ENCODE data around the gene STYK1.

STYK1 gene

GRCh38 chr12:10635306-10635705 lies 38.5 kb downstream of the STYK1 start:
- Histone ChIP-seq H3K9me2 (replicated peaks; ENCODE audit: low read depth, low read length) (no peaks in the 10 kb centered on the region), H3K36me3 (ENCODE audit: insufficient read depth, low read length) (peaks cover 6% of the 10 kb centered on the region; the same call in 1 of the 2 replicates), H3K9ac (ENCODE audit: low read depth, low read length, poor library complexity, severe bottlenecking) (no peak overlapping the region), H3K4me1 (ENCODE audit: insufficient read depth, low read length, poor library complexity, severe bottlenecking) (no peaks in the 10 kb centered on the region), H4K20me1 (ENCODE audit: insufficient read depth, low read length, poor library complexity, severe bottlenecking) (no peaks in the 10 kb centered on the region), H3F3A (ENCODE audit: low read depth) (no peaks in the 10 kb centered on the region), H3K4me3 (ENCODE audit: low read length, poor library complexity, severe bottlenecking) (no peak overlapping the region), H3K79me2 (ENCODE audit: insufficient read depth, low read length) (no peaks in the 10 kb centered on the region), H2AFZ (ENCODE audit: low read length) (no peak overlapping the region), H3K4me2 (ENCODE audit: low read depth, low read length, poor library complexity, severe bottlenecking) (no peak overlapping the region), H3K9me3 (ENCODE audit: insufficient read depth, low read depth, low read length) (no peaks in the 10 kb centered on the region), H3K27me3 (ENCODE audit: insufficient read depth, low read length, poor library complexity, severe bottlenecking) (no peaks in the 10 kb centered on the region)
- no peak for TF ChIP-seq CTCF (conservative IDR thresholded peaks at IDR 0.05; ENCODE audit: low read length)
- TF ChIP-seq EZH2phosphoT487 (IDR thresholded peaks at IDR 0.05; ENCODE audit: borderline replicate concordance) = no peak

- H3K4me2 ChIP-seq (ENCODE audit: low read depth, low read length, poor library complexity, severe bottlenecking) = no peak overlapping the region
- no peaks in the 10 kb centered on the region for H3K27me3 ChIP-seq (ENCODE audit: insufficient read depth, low read length, poor library complexity, severe bottlenecking)
Observed at GRCh38 chr12:10634427-10634826, 39.4 kb downstream of the STYK1 start.

GRCh38 chr12:10633541-10633940 lies 40.3 kb downstream of the STYK1 start:
- H3K4me1 ChIP-seq (ENCODE audit: insufficient read depth, low read length, poor library complexity, severe bottlenecking) = no peaks in the 10 kb centered on the region
- no peaks in the 10 kb centered on the region for H3F3A ChIP-seq (ENCODE audit: low read depth)
- H4K20me1 ChIP-seq (ENCODE audit: insufficient read depth, low read length, poor library complexity, severe bottlenecking) = no peaks in the 10 kb centered on the region
- H3K4me2 ChIP-seq (ENCODE audit: low read depth, low read length, poor library complexity, severe bottlenecking) = no peak overlapping the region
- H2AFZ ChIP-seq (ENCODE audit: low read length) = no peak overlapping the region
- no peak for TF ChIP-seq CTCF (conservative IDR thresholded peaks at IDR 0.05; ENCODE audit: low read length)
- TF ChIP-seq EZH2phosphoT487 (IDR thresholded peaks at IDR 0.05; ENCODE audit: borderline replicate concordance) = no peak
- H3K79me2 ChIP-seq (ENCODE audit: insufficient read depth, low read length) = no peaks in the 10 kb centered on the region
- H3K9ac ChIP-seq (ENCODE audit: low read depth, low read length, poor library complexity, severe bottlenecking) = no peak overlapping the region
- H3K9me2 ChIP-seq (replicated peaks; ENCODE audit: low read depth, low read length) = no peaks in the 10 kb centered on the region
- peaks cover 11% of the 10 kb centered on the region; the same call in 1 of the 2 replicates for H3K36me3 ChIP-seq (ENCODE audit: insufficient read depth, low read length)
- no peaks in the 10 kb centered on the region for H3K9me3 ChIP-seq (ENCODE audit: insufficient read depth, low read depth, low read length)
- no peak overlapping the region for H3K4me3 ChIP-seq (ENCODE audit: low read length, poor library complexity, severe bottlenecking)
- no peaks in the 10 kb centered on the region for H3K27me3 ChIP-seq (ENCODE audit: insufficient read depth, low read length, poor library complexity, severe bottlenecking)

More at GRCh38 chr12:10634427-10634826, 39.4 kb downstream of the STYK1 start:
- Histone ChIP-seq H3K4me1 (ENCODE audit: insufficient read depth, low read length, poor library complexity, severe bottlenecking) (no peaks in the 10 kb centered on the region), H3K36me3 (ENCODE audit: insufficient read depth, low read length) (peaks cover 8% of the 10 kb centered on the region; the same call in 1 of the 2 replicates), H3K9ac (ENCODE audit: low read depth, low read length, poor library complexity, severe bottlenecking) (no peak overlapping the region), H3K79me2 (ENCODE audit: insufficient read depth, low read length) (no peaks in the 10 kb centered on the region), H3F3A (ENCODE audit: low read depth) (no peaks in the 10 kb centered on the region), H3K9me3 (ENCODE audit: insufficient read depth, low read depth, low read length) (no peaks in the 10 kb centered on the region), H3K9me2 (replicated peaks; ENCODE audit: low read depth, low read length) (no peaks in the 10 kb centered on the region), H3K4me3 (ENCODE audit: low read length, poor library complexity, severe bottlenecking) (no peak overlapping the region), H4K20me1 (ENCODE audit: insufficient read depth, low read length, poor library complexity, severe bottlenecking) (no peaks in the 10 kb centered on the region), H2AFZ (ENCODE audit: low read length) (no peak overlapping the region)
- TF ChIP-seq CTCF (conservative IDR thresholded peaks at IDR 0.05; ENCODE audit: low read length) (no peak), EZH2phosphoT487 (IDR thresholded peaks at IDR 0.05; ENCODE audit: borderline replicate concordance) (no peak)

Data from Loucy (cell line).